Lung microvascular endothelial cell (primary cell): ENCODE data around the gene PALMD. TPM values are rescaled to one million over a fixed set of nuclear protein-coding genes. Genes with fewer than 3 reads are reported as not detected.
A peak's percentile ranks its signal among the peaks of the same experiment; 100 is the strongest.

Source experiments
- DNase-seq, 2 donors: peaks; one replicate each; pipeline versions ENCODE4 v3.0.0 to v3.0.0-alpha.2; 2010; ENCODE audit warnings: low read depth in 2 of 2
- total RNA-seq: library from RNA; depleted of rRNA; stranded (reverse); fragments of >200 nt; gene quantifications from 2 replicates; pipeline ENCODE4 v1.2.1, GENCODE V29; 2014

PALMD gene
- total RNA-seq, 1 donor from 2014 or later = 22.2 TPM

DNA sequence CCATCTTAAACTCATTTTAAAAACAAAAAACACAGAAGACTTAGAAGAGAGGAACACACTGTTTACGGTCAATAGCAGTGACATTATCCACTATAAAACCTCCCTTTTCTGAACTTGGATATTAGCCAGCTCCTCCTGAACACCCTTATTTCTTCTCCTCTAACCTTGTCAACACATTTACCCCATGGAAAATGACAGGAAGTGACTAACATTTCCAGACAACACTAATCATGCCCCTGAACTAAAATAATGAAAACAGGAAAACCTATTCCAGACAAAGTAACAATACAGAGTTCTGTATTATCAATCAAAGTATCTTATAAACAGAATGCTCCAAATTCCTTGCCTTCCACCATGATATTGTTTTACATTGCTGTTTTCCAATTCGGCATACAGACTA, 45.3 kb downstream of the PALMD start:
- DNase-seq = peak; percentile 73 to 96

DNA sequence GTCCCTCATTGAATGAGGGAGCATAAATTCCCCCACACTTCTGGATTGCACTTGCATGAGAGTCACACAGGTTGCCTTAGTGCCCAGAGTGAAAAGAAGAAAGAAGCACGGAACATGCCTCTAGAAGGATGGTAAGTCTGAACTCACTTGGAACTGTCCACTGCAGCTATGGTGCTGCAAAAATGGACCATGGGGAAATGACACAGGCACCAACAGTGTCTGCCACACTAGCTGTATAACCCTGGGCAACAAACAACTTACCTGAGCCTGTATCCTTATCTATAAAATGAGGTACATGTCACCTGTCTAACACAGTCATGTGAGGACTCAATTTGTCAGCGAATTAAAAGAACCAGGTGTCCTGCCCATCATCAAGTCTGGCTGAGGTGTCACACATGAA, 50.7 kb downstream of the PALMD start:
- no peak for DNase-seq

GRCh38 chr1:99697580-99697979, 51.7 kb downstream of the PALMD start:
- DNase-seq = no peak

- DNase-seq = no peak
Observed at GRCh38 chr1:99700020-99700419, 54.1 kb downstream of the PALMD start.

DNA sequence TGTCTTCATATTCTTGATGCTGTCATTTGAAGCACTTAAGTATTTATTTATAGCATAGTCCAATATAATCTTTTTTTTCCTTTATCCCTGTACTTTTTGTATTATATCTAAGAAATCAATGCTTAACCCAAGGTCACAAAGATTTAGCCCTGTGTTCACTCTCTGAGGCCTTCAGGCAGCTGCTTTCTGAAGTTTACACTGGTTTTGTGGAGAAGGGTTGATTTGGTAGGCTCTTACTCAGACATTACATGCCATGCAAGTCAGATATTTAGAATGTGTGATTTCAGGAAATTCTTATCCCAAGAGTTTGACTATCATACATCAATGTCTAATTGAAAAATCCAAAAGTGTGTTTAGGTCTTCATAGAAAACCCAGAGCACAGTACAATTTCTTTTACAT, 56.3 kb downstream of the PALMD start:
- peak in 1 of 2 donors; percentile 25 for DNase-seq

DNA sequence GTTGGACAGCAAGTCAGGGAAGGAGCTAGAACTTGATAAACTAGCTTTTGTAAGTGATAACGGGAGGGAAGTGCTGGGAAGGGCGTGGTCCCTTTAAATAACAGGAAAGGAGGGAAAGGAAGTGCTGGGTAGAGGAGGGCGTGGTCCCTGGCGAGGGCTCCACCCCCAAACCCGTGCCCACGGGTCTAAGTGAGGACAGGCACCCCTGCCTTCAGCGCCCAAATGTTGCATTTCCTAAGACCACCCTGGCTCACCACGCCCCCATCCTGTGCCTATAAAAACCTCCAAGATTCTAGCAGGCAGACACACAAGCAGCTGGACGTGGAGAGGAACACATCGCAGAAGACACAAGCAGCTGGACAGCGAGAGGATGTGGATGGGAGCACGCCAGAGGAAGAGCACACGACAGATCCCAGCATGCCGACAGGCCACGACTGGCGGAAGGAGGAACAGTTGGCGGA, 58.5 kb downstream of the PALMD start:
- DNase-seq = no peak

- DNase-seq = peak in 1 of 2 donors; percentile 53
Observed at GRCh38 chr1:99705385-99705784, 59.5 kb downstream of the PALMD start.

GRCh38 chr1:99707535-99708142, 61.7 kb downstream of the PALMD start:
- DNase-seq = peak; percentile 78 to 84

- no peak for DNase-seq
Observed at GRCh38 chr1:99710994-99711393, 65.1 kb downstream of the PALMD start.

- no peak for DNase-seq
Observed at GRCh38 chr1:99713006-99713405, 67.1 kb downstream of the PALMD start.

DNA sequence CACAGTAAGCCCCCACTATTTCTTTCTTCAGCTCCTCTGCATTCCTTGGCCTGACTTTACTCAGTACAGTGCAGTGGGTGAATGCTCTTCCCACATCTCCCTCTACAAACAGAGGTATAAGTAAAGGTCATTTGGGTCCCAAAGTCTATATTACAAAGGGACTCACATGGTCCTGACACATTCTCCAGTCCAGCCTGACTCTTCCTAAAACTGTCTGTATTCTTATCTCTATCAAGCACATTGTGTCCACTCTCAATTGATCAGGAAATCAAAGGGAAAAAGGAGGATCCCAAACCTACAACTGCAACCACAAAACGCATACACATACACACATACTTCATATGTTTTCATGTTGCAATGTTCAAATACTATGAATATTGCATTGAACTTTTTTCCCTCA, 71.1 kb downstream of the PALMD start:
- no peak for DNase-seq

DNA sequence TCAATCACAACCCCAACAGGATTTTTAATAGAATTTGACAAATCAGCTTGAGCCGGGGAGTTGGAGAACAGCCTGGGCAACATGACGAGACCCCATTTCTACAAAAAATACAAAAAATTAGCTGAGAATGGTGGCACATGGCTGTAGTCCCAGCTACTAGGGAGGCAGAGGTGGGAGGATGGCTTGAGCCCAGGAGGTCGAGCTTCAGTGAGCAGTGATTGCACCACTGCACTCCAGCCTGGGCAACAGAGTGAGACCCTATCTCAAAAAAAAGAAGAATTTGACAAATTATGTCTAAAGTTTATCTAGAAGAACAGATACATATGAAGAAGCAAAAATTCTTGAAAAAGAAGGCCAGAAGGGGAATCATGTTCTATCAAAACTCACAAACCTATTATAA, 77.3 kb downstream of the PALMD start:
- DNase-seq = no peak

DNA sequence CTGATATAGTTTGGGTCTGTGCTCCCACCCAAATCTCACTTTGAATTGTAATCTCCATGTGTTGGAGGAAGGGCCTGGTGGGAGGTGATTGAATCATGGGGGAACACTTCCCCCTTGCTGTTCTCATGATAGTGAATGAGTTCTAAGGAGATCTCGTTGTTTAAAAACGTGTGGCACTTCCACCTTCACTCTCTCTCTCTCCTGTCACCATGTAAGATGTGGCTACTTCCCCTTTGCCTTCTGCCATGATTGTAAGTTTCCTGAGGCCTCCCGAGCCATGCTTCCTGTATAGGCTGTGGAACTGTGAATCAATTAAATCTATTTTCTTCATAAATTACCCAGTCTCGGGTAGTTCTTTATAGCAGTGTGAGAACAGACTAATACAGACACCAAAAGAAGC, 80.1 kb downstream of the PALMD start:
- no peak for DNase-seq

- DNase-seq = no peak
Observed at GRCh38 chr1:99726407-99726806, 80.5 kb downstream of the PALMD start.

- DNase-seq = no peak
Observed at GRCh38 chr1:99726818-99727217, 80.9 kb downstream of the PALMD start.

- DNase-seq = peak; percentile 3 to 88
Observed at GRCh38 chr1:99727575-99728185, 81.8 kb downstream of the PALMD start.

GRCh38 chr1:99728494-99729235, 82.8 kb downstream of the PALMD start:
- peak; percentile 45 to 86 for DNase-seq

DNA sequence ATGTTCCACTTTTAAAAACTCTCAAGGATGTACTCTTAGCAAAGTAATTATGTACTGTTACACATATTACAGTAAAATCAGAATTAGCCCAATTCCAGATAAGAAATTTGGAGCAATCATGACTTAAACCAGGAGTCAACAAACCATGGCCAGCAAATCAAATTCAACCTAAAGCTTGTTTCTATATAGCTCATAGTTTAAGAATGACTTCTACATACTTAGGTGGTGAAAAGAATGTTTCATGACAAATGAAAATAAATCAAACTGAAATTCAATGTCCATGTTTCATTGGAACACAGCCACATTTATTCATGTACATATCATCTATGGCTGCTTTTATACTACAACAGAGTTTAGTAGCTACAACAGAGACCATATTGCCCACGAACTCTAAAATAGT, 85.5 kb downstream of the PALMD start:
- no peak for DNase-seq

GRCh38 chr1:99735852-99736251, 89.9 kb downstream of the PALMD start:
- no peak for DNase-seq

GRCh38 chr1:99737016-99737415, 91.1 kb downstream of the PALMD start:
- DNase-seq = peak; percentile 82 to 88

DNA sequence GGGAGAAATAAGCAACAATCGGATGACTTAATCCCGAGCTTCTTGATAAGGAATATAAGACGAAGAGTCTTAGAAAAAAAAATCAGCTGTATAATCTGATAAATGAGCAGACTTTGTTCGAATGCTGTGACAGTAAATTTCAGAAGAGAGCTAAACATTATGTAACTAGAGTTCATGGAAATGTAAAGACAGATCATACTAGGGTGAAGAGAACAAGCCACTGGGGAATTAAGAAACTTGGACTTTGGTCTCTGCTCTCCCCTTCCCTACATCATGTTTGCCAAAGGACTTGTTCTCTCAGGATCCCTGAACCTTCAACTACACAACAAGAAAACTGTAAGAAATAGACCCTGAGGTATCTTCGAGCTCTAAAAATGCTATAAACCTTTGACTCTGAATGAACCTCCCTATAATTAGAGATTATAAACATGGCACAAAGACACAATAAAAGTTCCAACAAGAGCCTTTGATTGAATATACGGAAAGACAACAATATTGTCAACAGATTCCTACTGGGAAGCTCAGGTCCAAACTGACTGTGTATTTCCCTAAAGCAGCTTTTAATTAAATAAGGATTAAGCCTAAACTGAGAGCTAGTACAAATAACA, 93.0 kb downstream of the PALMD start:
- DNase-seq = no peak

- no peak for DNase-seq
Observed at GRCh38 chr1:99740141-99740540, 94.2 kb downstream of the PALMD start.
